ENCODE data around the gene PSMD6.

GRCh38 chr3:63975723-63976122 is 47.6 kb downstream of the PSMD6 start:
- no peak for TF ChIP-seq CTCF (conservative IDR thresholded peaks at IDR 0.05; ENCODE audit: low read depth, low read length)
- no peak for TF ChIP-seq EZH2 (IDR thresholded peaks at IDR 0.05; ENCODE audit: borderline replicate concordance, low read depth, low read length, poor library complexity, severe bottlenecking)
